GM19438 (cell line): ENCODE data around the gene KRTAP9-6.

ENCODE experiments used
- ATAC-seq: cut with Tn5 transposase; IDR thresholded peaks from one replicate; pipeline ENCODE4 v1.9.1; 2021; ENCODE audit warnings: low read depth; ENCODE audit not compliant: unreplicated experiment

Gene KRTAP9-6

GRCh38 chr17:41315204-41315794, 50.1 kb downstream of the KRTAP9-6 start, which contains the start of gene KRTAP17-1:
TSS of gene KRTAP17-1 (minus strand) at chr17:41315710. CDS start at chr17:41315650, 60 bp downstream.
- no peak for ATAC-seq
